HCT116 (cell line): ENCODE measurements around the gene PGLYRP3. TPM values are rescaled to one million over a fixed set of nuclear protein-coding genes. Genes with fewer than 3 reads are reported as not detected.
"Not testable (repeated sequence)": the region's sequence is repeated elsewhere in the genome, so short reads cannot be mapped to it uniquely, and the experiment has no call there.

Source experiments
- ATAC-seq: fragments of 200-7000 bp; cut with Tn5 transposase; 2 replicates; pipeline ENCODE4 v1.9.1; 2020; ENCODE audit warnings: mild to moderate bottlenecking, moderate library complexity
- BruUV-seq: library from RNA; stranded (reverse); fragments of 400-500 nt; replicated peaks from 2 replicates; lab custom pipeline; 2021; lab: Mats Ljungman, UMichigan
- CTCF ChIA-PET: fragments of 300-600 bp; sonication (Branson Sonifier 250); formaldehyde crosslinking; loops from one replicate; lab custom pipeline; 2021; ENCODE audit warnings: antibody characterized with exemption; lab: Charles Lee
- POLR2A ChIA-PET: fragments of 300-600, 350-600 bp; sonication (Branson Sonifier 250); formaldehyde crosslinking; loops from one replicate; lab custom pipeline; 2021; ENCODE audit warnings: antibody characterized with exemption; lab: Charles Lee
- RAD21 ChIA-PET, 2 experiments: fragments of 300-600 bp; sonication (Branson Sonifier 250); formaldehyde crosslinking; loops; one replicate each; lab custom pipeline; 2023; ENCODE audit warnings: low total read pairs in 2 of 2; ENCODE audit not compliant: uncharacterized antibody in 2 of 2, unreplicated experiment in 2 of 2, low non-redundant PET in 1 of 2; lab: Charles Lee
- DNase-seq: peaks from one replicate; pipeline ENCODE4 v3.0.0-alpha.2; 2010; ENCODE audit warnings: low read depth, low spot score
- H2AFZ ChIP-seq: fragments of 200-600 bp; shearing (Covaris generic), sonication (generic); 2 replicates; pipeline ENCODE4 v1.6.1; 2017; ENCODE audit warnings: low read depth, mixed run types, mixed read lengths, antibody characterized with exemption, low read length; ENCODE audit not compliant: poor library complexity, severe bottlenecking
- H3K27ac ChIP-seq: 2 replicates; pipeline ENCODE4 v1.5.1; 2012; ENCODE audit warnings: low read depth, low read length
- H3K27me3 ChIP-seq: fragments of 200-600 bp; sonication (generic); 2 replicates; pipeline ENCODE4 v1.6.1; 2016; ENCODE audit warnings: mixed run types, low read length, mixed read lengths; ENCODE audit not compliant: insufficient read depth
- H3K36me3 ChIP-seq, 2 experiments: fragments of 200-500 bp in 1 of 2; fragments of 200-600 bp in 1 of 2; sonication (Bioruptor generic) in 1 of 2; sonication (generic) in 1 of 2; 2 replicates each; pipeline versions ENCODE4 v1.5.1 to v1.6.1; 2014 to 2016; ENCODE audit warnings: low read length in 2 of 2, inconsistent platforms in 1 of 2, mixed read lengths in 1 of 2, mixed run types in 1 of 2; ENCODE audit not compliant: insufficient read depth in 2 of 2, control insufficient read depth in 1 of 2
- H3K4me1 ChIP-seq, 2 experiments: fragments of 200-600 bp in 1 of 2; sonication (generic) in 1 of 2; 2 replicates each; pipeline versions ENCODE4 v1.5.1 to v1.6.1; 2012 to 2017; ENCODE audit warnings: low read length in 2 of 2, inconsistent platforms in 1 of 2, mild to moderate bottlenecking in 1 of 2, mixed read lengths in 1 of 2, mixed run types in 1 of 2, moderate library complexity in 1 of 2; ENCODE audit not compliant: insufficient read depth in 2 of 2, control insufficient read depth in 1 of 2
- H3K4me2 ChIP-seq: fragments of 200-600 bp; sonication (generic); 2 replicates; pipeline ENCODE4 v1.6.1; 2017; ENCODE audit warnings: mixed run types, low read length, mixed read lengths
- H3K4me3 ChIP-seq, 2 experiments: fragments of 200-600 bp in 1 of 2; sonication (generic) in 1 of 2; replicated peaks in 1 of 2; 2 replicates each; pipeline ENCODE4 v1.5.1; 2011 to 2016; ENCODE audit warnings: low read length in 2 of 2, control low read depth in 1 of 2, low read depth in 1 of 2, mild to moderate bottlenecking in 1 of 2, mixed read lengths in 1 of 2, mixed run types in 1 of 2
- H3K79me2 ChIP-seq: fragments of 200-600 bp; sonication (generic); 2 replicates; pipeline ENCODE4 v1.6.1; 2017; ENCODE audit warnings: mild to moderate bottlenecking, mixed run types, low read length, moderate library complexity, mixed read lengths; ENCODE audit not compliant: insufficient read depth
- H3K9ac ChIP-seq: fragments of 200-600 bp; sonication (generic); 2 replicates; pipeline ENCODE4 v1.6.1; 2016; ENCODE audit warnings: low read length, mixed read lengths
- H3K9me2 ChIP-seq: fragments of 200-600 bp; sonication (generic), shearing (Covaris generic); 2 replicates; pipeline ENCODE4 v1.6.1; 2017; ENCODE audit warnings: mixed run types, mild to moderate bottlenecking, moderate library complexity; ENCODE audit not compliant: insufficient read depth
- H3K9me3 ChIP-seq, 2 experiments: fragments of 200-500 bp in 1 of 2; fragments of 200-600 bp in 1 of 2; sonication (Bioruptor generic) in 1 of 2; sonication (generic) in 1 of 2; 2 replicates each; pipeline ENCODE4 v1.6.1; 2014 to 2017; ENCODE audit warnings: low read length in 2 of 2, mixed read lengths in 2 of 2, inconsistent platforms in 1 of 2, low read depth in 1 of 2, mild to moderate bottlenecking in 1 of 2, mixed run types in 1 of 2, moderate library complexity in 1 of 2; ENCODE audit not compliant: control insufficient read depth in 1 of 2, insufficient read depth in 1 of 2
- H4K20me1 ChIP-seq: fragments of 200-600 bp; sonication (generic), shearing (Covaris generic); 2 replicates; pipeline ENCODE4 v1.6.1; 2017; ENCODE audit warnings: mixed run types, mild to moderate bottlenecking, moderate library complexity; ENCODE audit not compliant: insufficient read depth
- CBX3 ChIP-seq: IDR thresholded peaks from 2 replicates; pipeline ENCODE4 v1.6.1; 2012; ENCODE audit warnings: low read depth
- EGR1 ChIP-seq: IDR thresholded peaks from 2 replicates; pipeline ENCODE4 v1.6.1; 2012; ENCODE audit warnings: low read depth
- EZH2 ChIP-seq: fragments of 200-600 bp; sonication (generic); IDR thresholded peaks from 2 replicates; pipeline ENCODE4 v1.6.1; 2017; ENCODE audit warnings: antibody characterized with exemption, mixed run types
- JUND ChIP-seq: IDR thresholded peaks from 2 replicates; pipeline ENCODE4 v1.6.1; 2012
- RAD21 ChIP-seq: IDR thresholded peaks from 2 replicates; pipeline ENCODE4 v1.6.1; 2012; ENCODE audit warnings: low read depth, mild to moderate bottlenecking
- SIN3A ChIP-seq: IDR thresholded peaks from 2 replicates; pipeline ENCODE4 v1.6.1; 2012; ENCODE audit warnings: low read depth
- SP1 ChIP-seq: IDR thresholded peaks from 2 replicates; pipeline ENCODE4 v1.6.1; 2012; ENCODE audit warnings: low read depth
- TCF7L2 ChIP-seq: IDR thresholded peaks from 2 replicates; pipeline ENCODE4 v1.7.0; 2011; ENCODE audit warnings: borderline replicate concordance, inconsistent platforms; ENCODE audit not compliant: insufficient read depth, insufficient read length; ENCODE audit errors: extremely low read depth
- YY1 ChIP-seq: IDR thresholded peaks from 2 replicates; pipeline ENCODE4 v1.6.1; 2011; ENCODE audit warnings: low read length, low read depth, moderate library complexity, mild to moderate bottlenecking; ENCODE audit not compliant: insufficient replicate concordance; ENCODE audit errors: extremely low read depth
- ZNF274 ChIP-seq: fragments of 200-500 bp; sonication (Bioruptor generic); IDR thresholded peaks from 2 replicates; pipeline ENCODE4 v1.6.1; 2014; ENCODE audit warnings: mild to moderate bottlenecking, low read depth, low read length, inconsistent platforms
- intact Hi-C: fragments of 100-400 bp; cut with micrococcal nuclease; formaldehyde crosslinking; loops from 2 replicates; pipeline ENCODE4 v1.10.0; 2022
- total RNA-seq: library from RNA; stranded (reverse); gene quantifications from one replicate; pipeline ENCODE4 v1.2.1, GENCODE V29; 2021; ENCODE audit not compliant: unreplicated experiment
- TF ChIP-seq, protein P1 (sequence below): IDR thresholded peaks from 2 replicates; pipeline ENCODE4 v1.6.1; 2012
- TF ChIP-seq, protein P2 (sequence below): IDR thresholded peaks from 2 replicates; pipeline ENCODE4 v1.6.1; 2012; ENCODE audit warnings: low read depth

PGLYRP3 gene
- total RNA-seq, 1 experiment from 2014 or later, result not detected

DNA sequence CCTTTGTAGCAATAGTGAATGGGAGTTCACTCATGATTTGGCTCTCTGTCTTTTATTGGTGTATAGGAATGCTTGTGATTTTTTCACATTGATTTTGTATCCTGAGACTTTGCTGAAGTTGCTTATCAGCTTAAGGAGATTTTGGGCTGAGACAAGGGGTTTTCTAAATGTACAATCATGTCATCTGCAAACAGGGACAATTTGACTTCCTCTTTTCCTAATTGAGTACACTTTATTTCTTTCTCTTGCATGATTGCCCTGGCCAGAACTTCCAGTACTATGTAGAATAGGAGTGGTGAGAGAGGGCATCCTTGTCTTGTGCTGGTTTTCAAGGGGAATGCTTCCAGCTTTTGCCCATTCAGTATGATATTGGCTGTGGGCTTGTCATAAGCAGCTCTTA, 3.3 kb upstream of the PGLYRP3 start:
- H3K9ac ChIP-seq, intact Hi-C loops, ATAC-seq, H3K4me2 ChIP-seq, H3K27ac ChIP-seq, H3K4me1 ChIP-seq, H3K9me3 ChIP-seq, RAD21 ChIA-PET, H3K9me2 ChIP-seq, DNase-seq, H3K36me3 ChIP-seq, CTCF ChIA-PET, H3K27me3 ChIP-seq, H2AFZ ChIP-seq, POLR2A ChIA-PET, H3K79me2 ChIP-seq, H3K4me3 ChIP-seq, BruUV-seq, H4K20me1 ChIP-seq: not testable (repeated sequence)

DNA sequence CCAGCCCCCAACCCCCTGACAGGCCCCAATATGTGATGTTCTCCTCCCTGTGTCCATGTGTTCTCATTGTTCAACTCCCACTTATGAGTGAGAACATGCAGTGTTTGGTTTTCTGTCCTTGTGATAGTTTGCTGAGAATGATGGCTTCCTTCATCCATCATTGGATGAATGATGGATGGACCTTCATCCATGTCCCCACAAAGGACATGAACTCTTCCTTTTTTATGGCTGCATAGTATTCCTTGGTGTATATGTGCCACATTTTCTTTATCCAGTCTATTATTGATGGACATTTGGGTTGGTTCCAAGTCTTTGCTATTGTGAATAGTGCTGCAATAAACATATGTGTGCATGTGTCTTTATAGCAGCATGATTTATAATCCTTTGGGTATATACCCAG, 1.6 kb upstream of the PGLYRP3 start:
- H2AFZ ChIP-seq, H3K4me2 ChIP-seq, RAD21 ChIA-PET, POLR2A ChIA-PET, BruUV-seq, H3K4me3 ChIP-seq, H3K4me1 ChIP-seq, intact Hi-C loops, ATAC-seq, H3K27me3 ChIP-seq, H3K9me3 ChIP-seq, DNase-seq, CTCF ChIA-PET, H3K79me2 ChIP-seq, H3K36me3 ChIP-seq, H4K20me1 ChIP-seq, H3K9me2 ChIP-seq, H3K9ac ChIP-seq, H3K27ac ChIP-seq: not testable (repeated sequence)

DNA sequence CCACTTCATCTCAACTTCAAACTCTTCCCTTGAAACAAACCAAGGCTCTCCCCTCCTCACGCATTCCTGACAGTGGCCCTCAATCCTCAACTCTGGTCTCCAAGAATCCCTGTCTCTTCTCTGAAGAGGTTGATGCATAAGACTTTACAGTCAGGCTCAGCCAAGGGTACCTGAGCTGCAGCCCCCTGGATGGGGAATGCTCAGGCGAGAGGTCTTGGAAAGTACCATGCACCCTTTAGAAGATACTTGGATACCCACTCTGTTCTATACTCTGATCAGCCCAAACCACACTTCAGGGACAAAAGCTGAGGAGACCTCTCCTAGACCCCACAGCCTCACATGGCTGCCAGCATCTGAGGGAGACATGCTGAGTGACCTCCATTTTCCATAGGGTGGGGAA, 536 bp upstream of the PGLYRP3 start:
- ChIA-PET CTCF (interaction anchor here (1.2 to 1.5 kb wide), 2 partner anchors 39 to 41 kb away, joined by 3 to 7 read pairs; no protein-coding TSS in a partner anchor), POLR2A (no interaction called here), RAD21 (no interaction called here)
- Histone ChIP-seq H3K4me1 (no peaks in the 10 kb centered on the region), H4K20me1 (no peaks in the 10 kb centered on the region), H3K27ac (no peak overlapping the region), H2AFZ (no peak overlapping the region), H3K36me3 (no peaks in the 10 kb centered on the region), H3K9ac (no peak overlapping the region), H3K27me3 (no peaks in the 10 kb centered on the region), H3K9me3 (no peaks in the 10 kb centered on the region), H3K4me3 (no peak overlapping the region), H3K79me2 (no peaks in the 10 kb centered on the region), H3K4me2 (no peak overlapping the region), H3K9me2 (no peaks in the 10 kb centered on the region)
- ATAC-seq (no peak), DNase-seq (no peak)
- BruUV-seq, result no TSS peak
- intact Hi-C loops, result no loop called here
- TF ChIP-seq SP1, result no peak
- TF ChIP-seq RAD21, result no peak
- TF ChIP-seq, protein P1, sequence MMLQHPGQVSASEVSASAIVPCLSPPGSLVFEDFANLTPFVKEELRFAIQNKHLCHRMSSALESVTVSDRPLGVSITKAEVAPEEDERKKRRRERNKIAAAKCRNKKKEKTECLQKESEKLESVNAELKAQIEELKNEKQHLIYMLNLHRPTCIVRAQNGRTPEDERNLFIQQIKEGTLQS, result no peak
- no peak for TF ChIP-seq TCF7L2
- no peak for TF ChIP-seq CBX3
- TF ChIP-seq EGR1, result no peak
- no peak for TF ChIP-seq ZNF274
- no peak for TF ChIP-seq EZH2
- TF ChIP-seq, protein P2, sequence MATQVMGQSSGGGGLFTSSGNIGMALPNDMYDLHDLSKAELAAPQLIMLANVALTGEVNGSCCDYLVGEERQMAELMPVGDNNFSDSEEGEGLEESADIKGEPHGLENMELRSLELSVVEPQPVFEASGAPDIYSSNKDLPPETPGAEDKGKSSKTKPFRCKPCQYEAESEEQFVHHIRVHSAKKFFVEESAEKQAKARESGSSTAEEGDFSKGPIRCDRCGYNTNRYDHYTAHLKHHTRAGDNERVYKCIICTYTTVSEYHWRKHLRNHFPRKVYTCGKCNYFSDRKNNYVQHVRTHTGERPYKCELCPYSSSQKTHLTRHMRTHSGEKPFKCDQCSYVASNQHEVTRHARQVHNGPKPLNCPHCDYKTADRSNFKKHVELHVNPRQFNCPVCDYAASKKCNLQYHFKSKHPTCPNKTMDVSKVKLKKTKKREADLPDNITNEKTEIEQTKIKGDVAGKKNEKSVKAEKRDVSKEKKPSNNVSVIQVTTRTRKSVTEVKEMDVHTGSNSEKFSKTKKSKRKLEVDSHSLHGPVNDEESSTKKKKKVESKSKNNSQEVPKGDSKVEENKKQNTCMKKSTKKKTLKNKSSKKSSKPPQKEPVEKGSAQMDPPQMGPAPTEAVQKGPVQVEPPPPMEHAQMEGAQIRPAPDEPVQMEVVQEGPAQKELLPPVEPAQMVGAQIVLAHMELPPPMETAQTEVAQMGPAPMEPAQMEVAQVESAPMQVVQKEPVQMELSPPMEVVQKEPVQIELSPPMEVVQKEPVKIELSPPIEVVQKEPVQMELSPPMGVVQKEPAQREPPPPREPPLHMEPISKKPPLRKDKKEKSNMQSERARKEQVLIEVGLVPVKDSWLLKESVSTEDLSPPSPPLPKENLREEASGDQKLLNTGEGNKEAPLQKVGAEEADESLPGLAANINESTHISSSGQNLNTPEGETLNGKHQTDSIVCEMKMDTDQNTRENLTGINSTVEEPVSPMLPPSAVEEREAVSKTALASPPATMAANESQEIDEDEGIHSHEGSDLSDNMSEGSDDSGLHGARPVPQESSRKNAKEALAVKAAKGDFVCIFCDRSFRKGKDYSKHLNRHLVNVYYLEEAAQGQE, result no peak
- no peak for TF ChIP-seq YY1
- no peak for TF ChIP-seq JUND
- TF ChIP-seq SIN3A, result no peak
